OCI-LY1 (cell line): ENCODE results near the gene MAP4K4.
A peak's percentile ranks its signal among the peaks of the same experiment; 100 is the strongest.

Experiments used
- H2AFZ ChIP-seq: fragments of 200-600 bp; sonication (generic), shearing (Covaris generic); 2 replicates; pipeline ENCODE4 v1.6.0; 2014; ENCODE audit warnings: antibody characterized with exemption, mild to moderate bottlenecking, low read length
- H3F3A ChIP-seq: fragments of 200-600 bp; sonication (generic), shearing (Covaris generic); 2 replicates; pipeline ENCODE4 v1.6.0; 2014; ENCODE audit warnings: mild to moderate bottlenecking, antibody characterized with exemption, low read length, moderate library complexity; ENCODE audit not compliant: insufficient read depth
- H3K27ac ChIP-seq: fragments of 200-600 bp; sonication (generic); 2 replicates; pipeline ENCODE4 v1.5.1; 2014; ENCODE audit warnings: low read length, mixed run types, mild to moderate bottlenecking, low read depth; ENCODE audit not compliant: poor library complexity, severe bottlenecking
- H3K27me3 ChIP-seq: fragments of 200-600 bp; sonication (generic); 2 replicates; pipeline ENCODE4 v1.6.0; 2014; ENCODE audit warnings: antibody characterized with exemption, mild to moderate bottlenecking, low read length, moderate library complexity; ENCODE audit not compliant: insufficient read depth
- H3K36me3 ChIP-seq: fragments of 200-600 bp; sonication (generic); 2 replicates; pipeline ENCODE4 v1.6.1; 2014; ENCODE audit warnings: mild to moderate bottlenecking, antibody characterized with exemption, low read length, moderate library complexity, mixed read lengths; ENCODE audit not compliant: insufficient read depth
- H3K4me1 ChIP-seq: fragments of 200-600 bp; sonication (generic); 2 replicates; pipeline ENCODE4 v1.5.1; 2014; ENCODE audit warnings: mild to moderate bottlenecking, low read length, moderate library complexity; ENCODE audit not compliant: insufficient read depth, severe bottlenecking
- H3K4me2 ChIP-seq: fragments of 200-600 bp; sonication (generic), shearing (Covaris generic); 2 replicates; pipeline ENCODE4 v1.6.1; 2014; ENCODE audit warnings: low read length
- H3K4me3 ChIP-seq: fragments of 200-600 bp; sonication (generic); 2 replicates; pipeline ENCODE4 v1.5.1; 2014; ENCODE audit warnings: low read length, low read depth, mild to moderate bottlenecking, mixed read lengths; ENCODE audit not compliant: poor library complexity, severe bottlenecking
- H3K79me2 ChIP-seq: fragments of 200-600 bp; shearing (Covaris generic); 2 replicates; pipeline ENCODE4 v1.6.1; 2016; ENCODE audit warnings: mixed run types, low read length, mixed read lengths; ENCODE audit not compliant: insufficient read depth
- H3K9ac ChIP-seq: fragments of 200-600 bp; sonication (generic), shearing (Covaris generic); 2 replicates; pipeline ENCODE4 v1.6.1; 2014; ENCODE audit warnings: mild to moderate bottlenecking, low read length, mixed read lengths
- H3K9me2 ChIP-seq: fragments of 200-600 bp; sonication (generic), shearing (Covaris generic); 2 replicates; pipeline ENCODE4 v1.6.1; 2014; ENCODE audit warnings: low read depth, mild to moderate bottlenecking, low read length, mixed read lengths
- H3K9me3 ChIP-seq: fragments of 200-600 bp; shearing (Covaris generic); 2 replicates; pipeline ENCODE4 v1.6.1; 2014; ENCODE audit warnings: low read length, mixed read lengths
- H4K20me1 ChIP-seq: fragments of 200-600 bp; sonication (generic), shearing (Covaris generic); 2 replicates; pipeline ENCODE4 v1.6.0; 2016; ENCODE audit warnings: mild to moderate bottlenecking, low read length; ENCODE audit not compliant: insufficient read depth
- CTCF ChIP-seq: fragments of 200-600 bp; sonication (generic), shearing (Covaris generic); IDR thresholded peaks from 2 replicates; pipeline ENCODE4 v1.5.1; 2017; ENCODE audit warnings: mild to moderate bottlenecking, antibody characterized with exemption, low read length, moderate library complexity, mixed read lengths
- EZH2 ChIP-seq: fragments of 200-600 bp; sonication (generic), shearing (Covaris generic); IDR thresholded peaks from 2 replicates; pipeline ENCODE4 v1.8.0; 2017; ENCODE audit warnings: borderline replicate concordance, mixed run types, mild to moderate bottlenecking, antibody characterized with exemption, low read length, moderate library complexity, mixed read lengths

MAP4K4 gene

GRCh38 chr2:101871480-101871879 is 174.0 kb downstream of the MAP4K4 start:
- H3K36me3 ChIP-seq = peaks cover 62% of the 10 kb centered on the region; the same call in 1 of the 2 replicates

GRCh38 chr2:101872480-101872879 is 175.0 kb downstream of the MAP4K4 start:
- TF ChIP-seq CTCF (no peak), EZH2 (no peak)
- Histone ChIP-seq H3K79me2 (no peaks in the 10 kb centered on the region), H2AFZ (no peak overlapping the region), H3K4me3 (no peak overlapping the region), H3K27me3 (no peaks in the 10 kb centered on the region), H3K9me3 (no peaks in the 10 kb centered on the region), H3K9ac (no peak overlapping the region), H3F3A (no peaks in the 10 kb centered on the region), H4K20me1 (no peaks in the 10 kb centered on the region), H3K4me2 (no peak overlapping the region), H3K36me3 (peaks cover 67% of the 10 kb centered on the region; the same call in 1 of the 2 replicates), H3K4me1 (no peaks in the 10 kb centered on the region), H3K27ac (no peak overlapping the region), H3K9me2 (no peaks in the 10 kb centered on the region)

More at GRCh38 chr2:101871480-101871879, 174.0 kb downstream of the MAP4K4 start:
- Histone ChIP-seq H3K27me3 (no peaks in the 10 kb centered on the region), H3K79me2 (no peaks in the 10 kb centered on the region), H3K9me3 (no peaks in the 10 kb centered on the region), H3K9me2 (no peaks in the 10 kb centered on the region), H3K4me3 (no peak overlapping the region), H3F3A (no peaks in the 10 kb centered on the region), H3K4me2 (no peak overlapping the region), H2AFZ (no peak overlapping the region), H3K9ac (no peak overlapping the region), H3K4me1 (no peaks in the 10 kb centered on the region), H3K27ac (no peak overlapping the region), H4K20me1 (no peaks in the 10 kb centered on the region)
- TF ChIP-seq EZH2 = no peak
- TF ChIP-seq CTCF = no peak

- no peaks in the 10 kb centered on the region for H3F3A ChIP-seq
- H3K9me2 ChIP-seq = no peaks in the 10 kb centered on the region
- no peak overlapping the region for H2AFZ ChIP-seq
Measured at GRCh38 chr2:101873543-101873942, 176.0 kb downstream of the MAP4K4 start.

More at GRCh38 chr2:101873543-101873942, 176.0 kb downstream of the MAP4K4 start:
- Histone ChIP-seq H3K9me3 (no peaks in the 10 kb centered on the region), H3K4me1 (no peaks in the 10 kb centered on the region), H3K4me2 (no peak overlapping the region), H3K27me3 (no peaks in the 10 kb centered on the region), H3K36me3 (peaks cover 66% of the 10 kb centered on the region; the same call in 1 of the 2 replicates), H3K79me2 (no peaks in the 10 kb centered on the region), H3K27ac (no peak overlapping the region), H3K9ac (no peak overlapping the region), H3K4me3 (no peak overlapping the region), H4K20me1 (no peaks in the 10 kb centered on the region)
- TF ChIP-seq CTCF (peak; percentile 44; the same call in 1 of the 2 replicates), EZH2 (no peak)
